Mesothelial cell of epicardium (in vitro differentiated cells): ENCODE measurements around the gene IFT122. TPM values are rescaled to one million over a fixed set of nuclear protein-coding genes. Genes with fewer than 3 reads are reported as not detected.
A peak's percentile ranks its signal among the peaks of the same experiment; 100 is the strongest.

Experiments used
- DNase-seq, 2 experiments: peaks; one replicate each; pipeline ENCODE4 v3.0.0; 2021; ENCODE audit warnings: low spot score in 2 of 2; ENCODE audit not compliant: unreplicated experiment in 2 of 2
- H3K27ac Mint-ChIP-seq: 2 replicates; pipeline ENCODE4 v1.8.0; 2021; ENCODE audit warnings: mixed read lengths
- H3K27me3 Mint-ChIP-seq: 2 replicates; pipeline ENCODE4 v1.8.0; 2021; ENCODE audit warnings: low read depth, mixed read lengths
- H3K36me3 Mint-ChIP-seq: 2 replicates; pipeline ENCODE4 v1.8.0; 2021; ENCODE audit warnings: mixed read lengths
- H3K4me1 Mint-ChIP-seq: 2 replicates; pipeline ENCODE4 v1.8.0; 2021; ENCODE audit warnings: mixed read lengths
- H3K4me3 Mint-ChIP-seq: 2 replicates; pipeline ENCODE4 v1.8.0; 2021; ENCODE audit warnings: mild to moderate bottlenecking, moderate library complexity, mixed read lengths
- H3K9me3 Mint-ChIP-seq: 2 replicates; pipeline ENCODE4 v1.8.0; 2021; ENCODE audit warnings: mixed read lengths
- total RNA-seq: library from RNA; stranded (reverse); gene quantifications from 3 replicates; pipeline ENCODE4 v1.2.1, GENCODE V29; 2021
- TF ChIP-seq, protein P1 (sequence below): fragments of 200-600 bp; sonication (generic); IDR thresholded peaks from one replicate; pipeline ENCODE4 v1.5.0; 2021; ENCODE audit warnings: antibody characterized with exemption; ENCODE audit not compliant: unreplicated experiment

The IFT122 gene
- total RNA-seq, 1 donor from 2014 or later: 48.0 TPM

- H3K27ac Mint-ChIP-seq: peak overlapping the region; percentile 96
- H3K4me3 Mint-ChIP-seq: peak overlapping the region; percentile 99
- peak; percentile 43 to 73 for DNase-seq
- TF ChIP-seq, protein P1, sequence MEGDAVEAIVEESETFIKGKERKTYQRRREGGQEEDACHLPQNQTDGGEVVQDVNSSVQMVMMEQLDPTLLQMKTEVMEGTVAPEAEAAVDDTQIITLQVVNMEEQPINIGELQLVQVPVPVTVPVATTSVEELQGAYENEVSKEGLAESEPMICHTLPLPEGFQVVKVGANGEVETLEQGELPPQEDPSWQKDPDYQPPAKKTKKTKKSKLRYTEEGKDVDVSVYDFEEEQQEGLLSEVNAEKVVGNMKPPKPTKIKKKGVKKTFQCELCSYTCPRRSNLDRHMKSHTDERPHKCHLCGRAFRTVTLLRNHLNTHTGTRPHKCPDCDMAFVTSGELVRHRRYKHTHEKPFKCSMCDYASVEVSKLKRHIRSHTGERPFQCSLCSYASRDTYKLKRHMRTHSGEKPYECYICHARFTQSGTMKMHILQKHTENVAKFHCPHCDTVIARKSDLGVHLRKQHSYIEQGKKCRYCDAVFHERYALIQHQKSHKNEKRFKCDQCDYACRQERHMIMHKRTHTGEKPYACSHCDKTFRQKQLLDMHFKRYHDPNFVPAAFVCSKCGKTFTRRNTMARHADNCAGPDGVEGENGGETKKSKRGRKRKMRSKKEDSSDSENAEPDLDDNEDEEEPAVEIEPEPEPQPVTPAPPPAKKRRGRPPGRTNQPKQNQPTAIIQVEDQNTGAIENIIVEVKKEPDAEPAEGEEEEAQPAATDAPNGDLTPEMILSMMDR: peak; percentile 46
- peaks cover 12% of the 10 kb centered on the region for H3K4me1 Mint-ChIP-seq
- H3K36me3 Mint-ChIP-seq: no peaks in the 10 kb centered on the region
- no peaks in the 10 kb centered on the region for H3K9me3 Mint-ChIP-seq
- no peaks in the 10 kb centered on the region for H3K27me3 Mint-ChIP-seq
These were observed 40.7 kb upstream of the IFT122 start for GRCh38 chr3:129399145-129399894.

GRCh38 chr3:129399895-129400357 lies 40.1 kb upstream of the IFT122 start:
- Mint-ChIP-seq H3K4me1 (peaks cover 12% of the 10 kb centered on the region), H3K27me3 (no peaks in the 10 kb centered on the region), H3K9me3 (no peaks in the 10 kb centered on the region), H3K36me3 (no peaks in the 10 kb centered on the region), H3K27ac (peak overlapping the region; percentile 96), H3K4me3 (peak overlapping the region; percentile 99)
- TF ChIP-seq, protein P1: no peak
- no peak for DNase-seq

GRCh38 chr3:129402210-129402609 lies 37.8 kb upstream of the IFT122 start:
- Mint-ChIP-seq H3K4me1 (peaks cover 12% of the 10 kb centered on the region), H3K27me3 (no peaks in the 10 kb centered on the region), H3K9me3 (no peaks in the 10 kb centered on the region), H3K27ac (no peak overlapping the region), H3K4me3 (no peak overlapping the region), H3K36me3 (no peaks in the 10 kb centered on the region)
- TF ChIP-seq, protein P1: no peak
- DNase-seq: no peak

GRCh38 chr3:129402616-129403015 lies 37.4 kb upstream of the IFT122 start:
- no peaks in the 10 kb centered on the region for H3K36me3 Mint-ChIP-seq
- no peak for DNase-seq
- H3K4me3 Mint-ChIP-seq: no peak overlapping the region
- TF ChIP-seq, protein P1: no peak
- H3K4me1 Mint-ChIP-seq: peaks cover 10% of the 10 kb centered on the region
- H3K27me3 Mint-ChIP-seq: no peaks in the 10 kb centered on the region
- H3K27ac Mint-ChIP-seq: no peak overlapping the region
- no peaks in the 10 kb centered on the region for H3K9me3 Mint-ChIP-seq

DNA sequence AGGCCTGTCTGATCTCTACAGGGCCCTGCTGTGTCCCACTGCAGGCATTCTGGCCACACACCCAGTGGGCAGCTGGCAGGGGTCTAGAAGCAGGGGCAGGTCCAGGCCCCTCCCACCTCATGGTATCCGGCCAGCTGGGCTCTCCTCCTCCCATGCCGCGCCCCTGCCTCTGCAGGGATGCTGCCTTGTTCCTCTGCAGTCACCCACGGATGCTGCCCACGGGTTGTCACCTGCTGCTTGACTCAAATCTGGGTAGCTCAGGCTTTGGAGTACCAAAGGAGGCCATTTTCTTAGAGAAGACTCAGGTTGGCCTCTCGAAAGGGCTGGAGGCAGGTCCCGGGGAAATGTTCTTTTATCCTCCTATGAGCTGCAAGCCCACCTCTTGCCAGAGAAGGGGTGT lies 36.6 kb upstream of the IFT122 start:
- H3K4me3 Mint-ChIP-seq: no peak overlapping the region
- H3K27me3 Mint-ChIP-seq: no peaks in the 10 kb centered on the region
- no peak for DNase-seq
- H3K27ac Mint-ChIP-seq: no peak overlapping the region
- H3K36me3 Mint-ChIP-seq: no peaks in the 10 kb centered on the region
- H3K9me3 Mint-ChIP-seq: no peaks in the 10 kb centered on the region
- TF ChIP-seq, protein P1: no peak
- peaks cover 4% of the 10 kb centered on the region for H3K4me1 Mint-ChIP-seq
